GF-D8 (cell line): ENCODE results near the gene DISP2.
A peak's percentile ranks its signal among the peaks of the same experiment; 100 is the strongest.

Source experiments
- DNase-seq: peaks from one replicate; lab custom pipeline; 2025; lab: John Stamatoyannopoulos, UW

Gene DISP2, protein sequence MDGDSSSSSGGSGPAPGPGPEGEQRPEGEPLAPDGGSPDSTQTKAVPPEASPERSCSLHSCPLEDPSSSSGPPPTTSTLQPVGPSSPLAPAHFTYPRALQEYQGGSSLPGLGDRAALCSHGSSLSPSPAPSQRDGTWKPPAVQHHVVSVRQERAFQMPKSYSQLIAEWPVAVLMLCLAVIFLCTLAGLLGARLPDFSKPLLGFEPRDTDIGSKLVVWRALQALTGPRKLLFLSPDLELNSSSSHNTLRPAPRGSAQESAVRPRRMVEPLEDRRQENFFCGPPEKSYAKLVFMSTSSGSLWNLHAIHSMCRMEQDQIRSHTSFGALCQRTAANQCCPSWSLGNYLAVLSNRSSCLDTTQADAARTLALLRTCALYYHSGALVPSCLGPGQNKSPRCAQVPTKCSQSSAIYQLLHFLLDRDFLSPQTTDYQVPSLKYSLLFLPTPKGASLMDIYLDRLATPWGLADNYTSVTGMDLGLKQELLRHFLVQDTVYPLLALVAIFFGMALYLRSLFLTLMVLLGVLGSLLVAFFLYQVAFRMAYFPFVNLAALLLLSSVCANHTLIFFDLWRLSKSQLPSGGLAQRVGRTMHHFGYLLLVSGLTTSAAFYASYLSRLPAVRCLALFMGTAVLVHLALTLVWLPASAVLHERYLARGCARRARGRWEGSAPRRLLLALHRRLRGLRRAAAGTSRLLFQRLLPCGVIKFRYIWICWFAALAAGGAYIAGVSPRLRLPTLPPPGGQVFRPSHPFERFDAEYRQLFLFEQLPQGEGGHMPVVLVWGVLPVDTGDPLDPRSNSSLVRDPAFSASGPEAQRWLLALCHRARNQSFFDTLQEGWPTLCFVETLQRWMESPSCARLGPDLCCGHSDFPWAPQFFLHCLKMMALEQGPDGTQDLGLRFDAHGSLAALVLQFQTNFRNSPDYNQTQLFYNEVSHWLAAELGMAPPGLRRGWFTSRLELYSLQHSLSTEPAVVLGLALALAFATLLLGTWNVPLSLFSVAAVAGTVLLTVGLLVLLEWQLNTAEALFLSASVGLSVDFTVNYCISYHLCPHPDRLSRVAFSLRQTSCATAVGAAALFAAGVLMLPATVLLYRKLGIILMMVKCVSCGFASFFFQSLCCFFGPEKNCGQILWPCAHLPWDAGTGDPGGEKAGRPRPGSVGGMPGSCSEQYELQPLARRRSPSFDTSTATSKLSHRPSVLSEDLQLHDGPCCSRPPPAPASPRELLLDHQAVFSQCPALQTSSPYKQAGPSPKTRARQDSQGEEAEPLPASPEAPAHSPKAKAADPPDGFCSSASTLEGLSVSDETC (N-terminal part only)

DNA sequence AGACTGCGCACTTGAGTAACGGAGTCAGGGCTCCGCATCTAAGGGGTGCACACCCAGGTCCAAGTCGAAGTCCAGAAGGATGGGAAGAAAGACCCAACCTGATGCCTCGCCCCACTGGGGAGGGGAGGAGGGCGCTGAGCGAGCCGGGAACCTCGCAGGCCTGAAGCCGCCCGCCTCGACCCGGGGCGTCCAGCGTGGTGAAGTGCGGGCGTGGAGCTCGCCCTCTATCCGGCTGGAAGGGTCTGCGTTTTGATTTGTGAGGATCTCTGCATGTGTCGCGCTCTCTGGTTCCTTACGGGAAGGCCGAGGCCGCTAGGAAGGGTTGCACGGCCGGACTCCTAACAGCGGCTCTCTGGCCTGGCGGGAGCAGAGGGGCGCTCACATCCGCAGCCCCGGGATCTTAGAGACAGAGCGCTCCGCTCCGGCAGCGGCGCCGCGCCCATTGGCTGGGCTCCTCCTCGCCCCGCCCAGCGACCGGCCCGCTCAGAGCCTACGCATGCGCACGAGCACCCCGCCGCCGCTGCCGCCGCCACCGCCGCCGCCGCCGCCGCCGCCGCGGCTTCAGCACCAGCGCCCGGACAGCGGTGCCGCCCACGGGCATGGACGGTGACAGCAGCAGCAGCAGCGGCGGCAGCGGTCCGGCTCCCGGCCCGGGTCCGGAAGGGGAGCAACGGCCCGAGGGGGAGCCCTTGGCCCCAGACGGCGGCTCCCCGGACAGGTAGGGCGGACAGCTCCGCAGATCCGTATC, at the start of gene DISP2:
TSS of gene DISP2 (plus strand) at position 497 of the 748 bp plus-strand sequence. CDS start at position 600, 103 bp downstream.
- DNase-seq = peak; percentile 13

DNA sequence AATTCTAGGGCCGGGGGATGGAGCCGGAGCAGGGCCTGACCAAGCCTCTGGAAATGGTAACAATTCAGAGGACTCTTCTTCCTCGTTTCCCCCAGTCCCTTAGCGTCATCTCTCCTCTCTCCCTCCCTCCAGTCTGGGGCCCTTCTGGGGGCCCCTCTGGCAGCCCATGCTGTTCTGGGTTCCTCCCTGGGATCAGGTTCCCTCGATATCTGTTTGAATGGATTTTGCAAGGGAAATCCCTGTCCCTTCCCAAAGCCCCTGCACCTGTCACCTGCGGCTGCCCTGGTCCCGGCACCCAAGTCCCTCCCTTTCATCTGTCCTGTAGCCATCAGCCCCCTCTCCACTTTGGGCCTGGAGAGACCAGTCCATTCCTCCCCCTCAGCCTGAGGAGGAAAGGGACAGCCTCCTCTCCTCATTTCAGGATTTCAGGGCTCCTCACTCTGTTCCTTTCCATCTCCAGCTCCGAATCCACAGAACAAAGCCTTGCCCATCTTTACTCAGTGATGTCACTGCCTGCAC, 48.6 kb upstream of the DISP2 start:
- DNase-seq = no peak

DNA sequence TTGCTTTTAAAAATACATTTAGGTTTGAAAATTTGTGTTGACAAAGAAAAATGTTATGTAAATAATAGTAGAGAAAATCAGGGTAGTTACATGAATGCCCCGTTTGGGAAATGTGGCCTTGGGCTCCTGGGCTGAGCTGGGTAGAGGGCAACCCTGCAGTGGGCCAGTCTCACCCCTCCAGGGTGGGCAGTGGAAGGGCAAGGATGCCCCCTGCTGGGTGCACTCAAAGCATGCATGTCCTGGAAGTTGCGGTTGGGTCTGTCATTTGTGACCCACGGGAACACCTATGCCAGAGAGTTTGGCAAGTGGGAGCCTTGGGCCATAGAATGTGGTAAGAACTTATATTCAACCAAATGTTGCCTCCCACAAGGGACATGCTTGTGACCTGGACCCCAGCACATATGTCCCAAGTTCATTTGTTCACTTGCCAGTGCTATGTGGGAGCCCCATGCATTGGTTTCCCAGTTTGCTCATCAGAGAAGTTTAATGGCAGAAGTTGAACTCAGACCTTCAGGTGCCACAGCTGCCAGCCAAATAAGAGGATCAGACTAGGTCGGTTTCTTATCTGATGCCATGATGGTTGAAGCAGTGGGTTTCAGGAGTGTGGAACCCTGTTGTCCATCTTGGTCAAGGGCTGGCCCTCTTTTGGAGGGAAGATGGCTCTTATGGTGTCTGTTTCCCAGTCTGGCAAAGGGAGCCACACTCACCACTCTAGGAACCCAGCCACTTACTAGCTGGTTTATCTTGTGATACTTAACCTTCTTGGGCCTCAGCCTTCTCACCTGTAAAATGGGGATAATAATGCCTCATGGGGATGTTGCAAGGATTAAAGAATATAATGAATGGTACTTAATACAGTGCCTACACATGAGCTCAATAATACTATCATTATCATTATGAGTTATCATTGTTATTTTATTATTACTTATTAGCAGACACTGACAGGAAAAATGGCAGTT, 47.7 kb upstream of the DISP2 start:
- DNase-seq = peak; percentile 18

DNA sequence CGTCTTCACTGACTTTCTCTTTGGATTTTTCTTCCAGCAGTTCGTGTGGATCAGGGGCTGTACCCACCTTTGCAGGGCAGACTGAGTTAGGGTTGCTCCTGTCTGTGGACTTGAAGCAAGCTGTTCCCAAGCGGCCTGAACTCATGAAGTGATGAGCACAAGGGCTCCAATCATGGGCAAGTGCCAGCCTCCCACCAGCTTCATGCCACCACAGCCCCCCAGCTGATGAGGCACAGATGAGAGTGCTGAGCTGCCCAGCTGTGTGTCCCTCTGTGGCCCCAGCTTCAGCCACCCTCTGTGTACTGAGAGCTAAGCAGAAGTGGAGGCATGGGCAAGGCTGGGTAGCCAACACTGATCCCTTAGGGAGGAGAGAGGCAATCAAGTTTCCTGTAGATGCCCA, 47.0 kb upstream of the DISP2 start:
- no peak for DNase-seq

DNA sequence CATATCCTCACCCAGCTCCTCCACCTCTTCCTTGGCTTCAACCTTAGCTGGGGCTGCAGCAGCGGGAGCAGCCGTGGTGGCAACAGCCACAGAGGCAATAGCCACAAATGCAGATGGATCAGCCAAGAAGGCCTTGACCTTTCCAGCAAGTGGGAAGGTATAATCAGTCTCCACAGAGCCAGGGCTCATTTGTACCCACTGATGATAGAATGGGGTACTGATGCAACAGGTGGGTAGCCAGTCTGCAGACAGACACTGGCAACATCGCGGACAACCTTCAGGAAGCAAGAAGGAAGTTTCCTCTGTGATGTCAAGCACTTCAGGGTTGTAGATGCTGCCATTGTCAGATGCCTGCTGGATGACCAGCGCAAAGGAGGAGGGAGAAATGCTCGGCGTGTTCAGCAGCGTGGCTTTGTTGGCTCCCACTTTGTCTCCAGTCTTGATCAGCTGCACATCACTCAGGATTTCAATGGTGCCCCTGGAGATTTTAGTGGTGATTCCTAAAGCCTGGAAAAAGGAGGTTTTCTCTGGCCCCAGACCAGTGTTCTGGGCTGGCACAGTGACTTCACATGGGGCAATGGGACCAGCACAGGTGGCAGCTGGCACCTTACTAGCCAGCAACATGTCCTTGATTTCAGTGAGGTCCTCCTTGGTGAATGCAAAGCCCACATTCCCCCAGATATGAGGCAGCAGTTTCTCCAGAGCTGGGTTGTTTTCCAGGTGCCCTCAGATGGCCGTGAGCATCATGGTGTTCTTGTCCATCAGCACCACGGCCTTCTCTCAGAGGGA, 45.5 kb upstream of the DISP2 start:
- no peak for DNase-seq

DNA sequence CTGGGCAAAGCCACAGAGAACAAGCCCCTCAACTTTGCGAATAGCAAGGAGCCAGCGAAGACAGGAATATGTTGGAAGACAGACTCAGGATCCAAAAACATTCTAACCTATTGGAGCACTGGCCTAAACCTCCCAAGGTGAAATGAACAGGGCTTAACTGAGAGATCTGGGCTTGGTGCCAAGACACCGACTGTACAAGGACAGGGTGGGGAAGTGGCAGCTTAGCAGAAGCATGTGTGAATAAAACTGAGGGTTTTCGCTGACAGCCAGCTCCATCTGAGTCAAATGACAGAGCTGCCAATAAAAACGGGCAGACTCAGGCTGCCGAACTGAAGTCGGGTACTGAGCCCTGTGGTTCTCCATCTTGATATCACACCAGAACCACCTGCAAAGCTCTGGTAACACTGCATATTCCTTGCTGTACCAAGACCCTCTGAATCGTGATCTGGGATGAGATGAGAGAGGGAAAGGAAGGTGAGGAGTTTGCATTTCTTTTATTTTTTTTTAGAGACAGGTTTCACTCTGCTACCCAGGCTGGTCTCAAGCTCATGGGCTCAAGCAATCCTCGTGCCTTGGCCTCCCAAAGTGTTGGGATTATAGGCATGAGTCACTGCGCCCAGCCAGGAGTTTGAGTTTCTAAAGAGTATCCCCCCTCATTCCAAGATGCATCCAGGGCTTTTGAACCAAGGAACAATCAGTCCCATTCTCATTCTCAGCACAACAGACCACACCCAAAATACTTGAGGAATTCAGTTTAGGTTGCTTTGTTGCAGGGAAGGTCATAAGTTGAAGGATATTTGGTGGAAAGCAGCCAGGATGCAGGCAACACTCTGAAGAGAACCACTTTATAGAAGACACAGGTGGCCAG, 44.3 kb upstream of the DISP2 start:
- peak; percentile 17 for DNase-seq

DNA sequence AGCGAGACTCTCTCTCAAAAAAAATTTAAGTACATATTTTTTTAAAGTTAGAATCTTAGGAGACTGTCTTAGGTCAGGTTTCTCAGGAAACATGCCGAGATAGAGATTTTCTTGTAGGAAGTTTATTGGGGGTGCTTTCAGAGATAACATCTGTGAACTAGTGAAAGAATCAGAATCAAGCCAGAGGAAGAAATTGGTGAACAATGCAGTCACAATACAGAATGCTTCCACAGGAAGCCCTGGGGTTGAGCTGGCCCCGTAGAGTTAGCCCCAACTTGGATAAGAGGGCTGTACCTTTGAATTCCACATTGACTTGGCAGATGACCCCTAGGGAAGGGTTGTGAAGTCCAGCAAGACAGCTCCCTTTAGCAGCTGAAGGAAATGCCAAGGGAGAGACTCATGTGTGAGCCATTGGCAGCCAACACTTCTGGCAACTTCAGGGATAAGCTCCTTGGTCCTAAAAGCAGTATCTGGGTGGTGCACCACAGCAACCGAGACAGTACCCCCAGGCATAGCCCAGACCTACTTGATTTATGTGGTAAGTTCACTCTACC, 43.2 kb upstream of the DISP2 start:
- DNase-seq = no peak

DNA sequence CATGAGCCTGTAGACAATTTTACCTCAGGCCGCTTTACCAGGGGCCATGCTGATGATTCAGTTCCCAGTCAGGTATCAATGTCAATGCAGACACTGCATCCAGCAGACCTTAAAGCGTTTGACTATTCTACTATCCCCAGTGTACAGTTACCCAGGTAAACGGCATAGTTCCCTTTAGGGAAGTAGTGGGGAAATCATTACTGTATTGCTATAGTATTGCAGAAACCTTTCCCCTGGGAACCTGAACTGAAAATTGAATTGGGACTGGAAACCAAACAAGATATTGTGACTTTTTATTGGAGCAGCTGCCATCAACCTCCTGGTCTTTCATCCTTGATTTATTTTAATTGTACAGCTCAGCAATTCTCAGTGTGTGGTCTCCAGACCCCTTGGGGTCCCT, 41.1 kb upstream of the DISP2 start:
- no peak for DNase-seq

DNA sequence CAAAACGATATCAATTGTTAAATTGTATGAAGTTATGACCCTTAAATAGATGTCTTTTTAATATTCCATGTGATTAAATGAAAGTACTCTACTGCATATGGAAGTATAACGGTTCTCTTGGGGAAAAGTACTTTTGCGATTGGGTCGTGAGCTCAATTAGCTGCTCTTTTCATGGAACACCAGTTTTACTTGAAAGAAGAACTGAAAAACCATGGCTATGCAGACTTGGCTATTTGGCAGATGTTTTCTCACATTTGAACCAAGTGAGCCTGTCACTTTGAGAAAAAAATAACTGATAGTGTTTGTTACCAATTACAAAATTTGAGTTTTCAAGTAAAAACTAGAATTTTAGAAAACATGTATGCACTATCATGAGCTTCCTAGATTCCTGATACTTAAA, 40.4 kb upstream of the DISP2 start:
- no peak for DNase-seq

DNA sequence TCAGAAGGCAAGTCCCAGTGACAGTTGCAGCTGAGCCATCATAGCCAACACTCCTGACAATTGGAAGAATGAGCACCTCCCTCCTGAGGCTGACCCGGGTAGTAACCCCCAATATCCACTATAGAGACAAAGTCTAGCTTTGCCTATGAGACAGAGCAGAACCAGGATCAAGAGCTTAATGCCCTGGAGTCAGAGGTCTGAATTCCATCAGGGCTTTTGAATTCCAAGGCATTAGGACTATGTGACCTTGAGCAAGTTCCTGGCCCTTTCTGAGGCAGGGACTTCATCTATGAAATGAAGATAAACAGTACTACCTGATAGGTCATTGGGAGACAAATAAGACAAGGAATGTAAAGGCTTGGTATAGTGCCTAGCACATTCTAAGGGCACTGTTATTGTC, 37.6 kb upstream of the DISP2 start:
- DNase-seq = no peak

DNA sequence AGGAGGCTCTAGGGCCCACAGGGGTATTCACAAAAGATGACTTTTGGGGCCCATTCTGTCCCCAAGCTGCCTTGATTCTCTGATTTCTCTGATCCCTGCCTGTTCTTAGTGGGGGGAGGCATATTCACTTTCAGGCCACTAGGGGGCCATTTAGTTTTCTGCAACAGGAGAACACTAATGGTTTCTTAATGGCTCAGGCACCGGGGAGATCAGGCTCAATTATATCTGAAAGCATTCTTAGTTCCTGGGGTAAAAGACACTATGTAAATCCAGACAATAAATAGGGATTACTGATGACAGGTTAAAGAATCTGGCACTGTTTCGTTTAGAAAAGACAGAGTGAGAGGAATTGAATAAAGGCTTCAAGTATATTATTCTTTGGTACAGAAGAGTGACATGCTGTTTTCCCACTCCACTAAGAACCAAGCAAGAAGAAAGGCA, 37.1 kb upstream of the DISP2 start:
- peak; percentile 16 for DNase-seq

DNA sequence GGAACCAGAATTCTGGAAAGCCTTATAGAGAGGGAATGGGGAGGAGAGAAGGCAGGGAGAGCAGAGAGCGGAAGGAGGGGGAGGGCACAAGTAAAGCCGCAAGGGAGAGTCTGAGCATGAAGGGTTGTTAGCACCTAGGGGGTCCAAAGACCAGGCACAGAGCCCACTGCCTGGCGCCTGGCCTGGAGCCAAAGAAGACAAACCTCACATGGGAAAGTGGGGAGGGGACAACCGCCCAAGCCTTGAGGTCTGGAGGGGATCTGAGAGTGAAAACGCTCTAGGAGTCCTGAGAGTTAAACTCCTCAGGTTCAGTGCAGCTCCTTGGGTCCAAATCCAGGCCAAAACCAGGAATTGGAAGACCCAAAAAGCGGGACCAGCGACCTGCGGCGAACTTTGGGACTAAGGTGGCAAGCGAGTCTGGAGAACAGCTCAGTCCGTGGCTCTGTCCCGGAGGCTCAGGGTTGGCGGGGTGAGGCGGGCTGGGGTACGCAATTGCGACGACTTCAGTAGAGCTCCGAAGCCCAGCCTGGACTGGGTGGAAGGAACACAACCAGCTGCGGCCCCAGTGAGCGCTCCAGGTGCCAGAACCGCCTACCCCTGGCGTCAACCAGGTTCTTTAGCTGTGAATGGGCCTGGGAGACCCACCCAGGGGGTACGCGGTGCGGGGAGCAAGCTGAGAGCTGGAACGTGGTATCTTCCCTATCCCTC, 35.3 kb upstream of the DISP2 start:
- DNase-seq = no peak

DNA sequence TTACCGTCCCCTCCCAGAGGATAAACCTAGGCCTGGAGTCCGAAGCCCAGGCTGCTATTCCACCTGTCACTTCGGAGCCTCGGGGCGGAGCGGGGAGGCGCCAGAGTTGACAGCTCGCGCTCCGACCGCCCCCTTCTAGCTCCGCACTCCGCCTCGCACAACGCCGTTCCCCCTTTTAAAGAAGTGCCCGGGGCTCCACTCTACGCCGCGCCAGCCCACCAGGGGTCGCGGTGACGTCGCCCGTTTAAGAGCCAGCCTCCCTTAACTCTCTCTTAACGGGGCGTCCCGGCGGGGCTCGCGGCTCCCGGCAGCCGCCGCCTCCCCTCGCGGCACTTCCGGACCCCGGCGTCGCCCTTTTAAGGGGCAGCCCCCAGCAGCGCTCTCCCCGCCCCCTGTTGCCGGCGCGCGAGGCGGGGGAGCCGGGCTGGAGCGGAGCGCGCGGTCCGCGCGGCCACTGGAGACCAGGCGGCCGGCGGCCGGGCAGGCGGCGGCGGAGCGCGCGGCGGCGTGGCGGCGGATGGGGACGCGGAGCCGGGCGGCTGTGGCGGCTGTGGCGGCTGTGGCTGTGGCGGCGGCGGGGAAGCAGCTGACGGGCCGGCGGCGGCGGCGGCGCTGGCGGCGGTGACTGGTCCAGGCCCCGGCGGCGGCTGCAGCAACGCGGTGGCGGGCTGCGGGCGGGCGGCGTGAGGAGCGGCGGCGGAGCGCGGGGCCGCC, 34.6 kb upstream of the DISP2 start, which contains the start of gene INAFM2:
TSS of gene INAFM2 (plus strand) at position 454 of the 714 bp plus-strand sequence. CDS start 364 bp downstream, outside the sequence.
- DNase-seq = peak; percentile 62

DNA sequence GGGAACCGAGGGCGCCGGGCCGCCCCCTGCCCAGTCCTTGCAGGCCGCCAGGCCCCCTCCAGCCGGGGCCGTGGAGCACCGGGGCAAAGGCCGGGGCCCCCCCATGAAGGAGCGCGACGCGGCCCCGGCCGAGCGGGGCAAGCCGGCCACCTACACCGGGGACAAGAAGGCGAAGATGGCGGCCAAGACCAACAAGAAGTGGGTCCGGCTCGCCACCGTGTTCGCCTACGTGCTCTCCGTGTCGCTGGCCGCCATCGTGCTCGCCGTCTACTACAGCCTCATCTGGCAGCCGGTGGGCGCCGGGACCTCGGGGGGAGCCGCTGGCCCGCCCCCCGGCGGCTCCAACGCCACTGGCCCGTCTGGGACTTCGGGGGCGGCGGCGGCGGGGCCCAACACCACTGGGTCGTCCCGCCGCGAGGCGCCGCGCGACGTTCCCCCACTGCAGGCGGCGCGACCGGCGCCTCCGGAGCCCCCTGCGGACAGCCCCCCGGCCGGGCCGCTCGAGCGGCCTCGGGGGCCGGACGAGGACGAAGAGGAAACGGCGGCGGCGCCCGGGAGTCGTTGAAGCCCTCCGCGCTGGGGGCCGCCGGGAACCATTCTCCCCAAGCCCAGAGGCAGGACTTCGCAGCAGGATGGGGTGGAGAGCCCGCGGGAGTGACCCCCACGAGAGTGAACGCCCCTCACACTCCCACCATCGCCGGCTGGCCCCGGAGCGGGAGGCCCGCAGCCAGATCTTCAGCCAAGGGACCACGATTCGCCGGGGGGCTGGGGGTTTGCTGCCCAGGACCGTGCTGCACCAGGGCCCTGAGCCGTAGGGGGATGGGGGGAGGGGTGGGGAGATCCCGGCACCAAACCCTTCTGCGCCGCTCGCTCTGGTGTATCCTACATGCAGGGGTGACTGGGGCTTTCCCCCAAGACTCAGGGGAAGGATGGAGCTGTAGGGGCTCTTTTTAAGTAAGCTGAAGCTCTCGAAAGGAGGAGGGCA, 33.8 kb upstream of the DISP2 start:
- DNase-seq = no peak

DNA sequence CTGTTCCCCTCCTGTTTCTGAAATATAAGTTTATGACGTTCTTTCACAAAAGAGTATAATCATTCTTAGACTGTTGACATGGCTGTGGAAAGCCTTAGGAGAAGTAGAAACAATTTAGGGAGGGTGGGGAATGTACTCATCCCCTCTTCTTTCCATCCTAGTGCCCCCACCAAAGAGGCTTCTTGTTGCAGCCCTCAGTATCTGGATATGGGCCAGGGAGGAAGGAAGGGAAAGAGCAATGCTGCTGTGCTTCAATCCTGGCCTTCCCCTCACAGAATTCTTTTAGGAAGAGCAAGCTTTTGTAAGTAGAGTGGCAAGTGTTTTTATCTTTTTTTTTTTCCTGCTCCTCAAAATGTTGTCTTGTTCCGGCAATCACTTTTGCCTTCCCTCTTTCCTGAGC, 32.8 kb upstream of the DISP2 start:
- no peak for DNase-seq
